ENCODE results near the gene ACVR2B. TPM values are rescaled to one million over a fixed set of nuclear protein-coding genes. Genes with fewer than 3 reads are reported as not detected.

The ACVR2B gene
- total RNA-seq = 1.9 and 3.7 TPM in 2 replicates

DNA sequence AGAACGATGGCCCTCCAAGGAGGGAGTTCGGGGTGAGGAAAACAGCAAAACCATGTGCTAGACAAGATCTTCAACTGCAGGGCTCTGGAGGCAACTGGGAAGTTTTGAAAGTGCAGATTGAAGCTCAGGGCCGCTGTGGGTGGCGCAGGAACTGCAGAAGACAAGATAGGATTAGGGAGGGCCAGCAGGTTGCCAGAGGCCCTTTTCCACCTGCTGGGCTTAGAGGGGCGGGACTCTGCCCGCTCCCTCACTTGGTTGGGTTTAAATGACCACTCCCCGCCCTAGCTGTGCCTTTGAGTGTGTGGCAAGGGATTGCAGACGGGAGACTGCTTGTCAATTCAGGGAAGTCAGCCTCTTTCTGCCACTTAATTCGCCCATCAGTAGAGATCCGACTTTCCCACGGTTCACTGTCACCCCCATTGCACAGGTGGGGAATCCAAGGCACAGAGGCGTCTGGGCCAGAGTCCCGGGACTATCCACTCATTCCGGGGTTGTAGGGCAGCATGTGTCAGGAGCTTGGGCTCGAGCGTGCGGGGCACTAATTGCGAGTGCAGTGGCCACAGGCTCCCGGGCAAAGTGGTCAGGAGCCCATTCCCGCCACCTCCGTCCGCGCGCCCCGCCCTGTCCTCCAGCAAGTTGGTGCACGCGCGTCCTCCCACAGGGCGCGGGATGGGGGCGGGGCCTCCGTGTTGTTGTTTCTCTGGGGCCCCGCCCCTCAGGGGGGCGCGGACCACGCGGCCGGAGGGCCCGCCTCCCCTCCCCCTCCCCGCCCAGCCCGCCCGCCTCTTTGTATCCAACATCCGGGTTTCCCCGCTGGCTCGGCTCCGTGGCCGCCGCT, at the start of gene ACVR2B:
Gene ACVR2B, plus strand, starts transcription at position 816 of the 838 bp plus-strand sequence. CDS start 433 bp downstream, outside the sequence.

DNA sequence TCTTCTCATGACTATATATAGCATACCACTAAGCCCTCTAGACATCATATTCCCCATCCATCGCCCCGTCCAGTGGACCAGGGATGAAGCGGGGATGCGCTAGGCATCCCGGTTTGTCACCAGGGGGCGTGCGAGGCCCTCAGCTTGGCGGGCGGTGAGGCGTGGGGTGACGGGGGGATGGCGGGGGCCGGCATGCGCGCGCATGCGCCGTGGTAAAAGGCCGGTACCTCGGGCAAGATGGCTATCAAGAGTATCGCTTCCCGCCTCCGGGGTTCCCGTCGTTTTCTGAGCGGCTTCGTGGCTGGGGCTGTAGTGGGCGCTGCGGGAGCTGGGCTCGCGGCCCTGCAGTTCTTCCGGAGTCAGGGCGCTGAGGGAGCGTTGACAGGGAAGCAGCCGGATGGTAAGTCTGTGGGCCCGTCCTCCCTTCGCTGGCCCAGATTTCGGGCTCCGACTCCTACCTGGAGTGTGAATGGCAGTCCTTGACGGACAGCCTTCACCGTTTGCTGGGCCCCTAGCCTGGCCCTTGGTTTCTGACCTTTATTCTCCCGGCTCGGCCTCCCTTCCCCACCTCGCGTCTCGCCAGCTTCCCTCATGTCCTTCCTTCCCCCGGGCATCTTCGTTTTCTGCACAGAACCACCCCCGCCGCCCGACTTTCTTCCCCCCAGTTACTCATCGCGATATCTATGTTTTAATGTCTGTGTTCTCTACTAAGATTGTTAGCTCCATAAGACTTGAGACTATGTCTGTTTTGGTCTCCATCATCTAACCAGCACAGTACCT, 42.6 kb downstream of the ACVR2B start, which contains the start of gene EXOG:
Gene EXOG, plus strand, starts transcription at position 210 of the 780 bp plus-strand sequence. Its CDS starts 28 bp downstream, at position 238.

Other genes with a start within 250 kb of the ACVR2B start
- 0.56 and 0.58 TPM in 2 replicates for gene SLC22A13, start 188.1 kb upstream of the ACVR2B start, total RNA-seq
- gene SLC22A14, start 171.6 kb upstream of the ACVR2B start, total RNA-seq = 0.28 TPM in 1 of 2 replicates, not detected in the other
- 3.9 and 4.4 TPM in 2 replicates for gene XYLB, start 107.1 kb upstream of the ACVR2B start, total RNA-seq
- 5.6 and 9.2 TPM in 2 replicates for gene EXOG, start 42.5 kb downstream of the ACVR2B start, total RNA-seq
- 1.1 and 1.2 TPM in 2 replicates for gene SCN5A, start 195.8 kb downstream of the ACVR2B start, total RNA-seq